Measurements from ENCODE around the gene CEACAM8. TPM values are rescaled to one million over a fixed set of nuclear protein-coding genes. Genes with fewer than 3 reads are reported as not detected.
A peak's percentile ranks its signal among the peaks of the same experiment; 100 is the strongest.

CEACAM8 gene
- total RNA-seq, 2 experiments from 2014 or later, result not detected

DNA sequence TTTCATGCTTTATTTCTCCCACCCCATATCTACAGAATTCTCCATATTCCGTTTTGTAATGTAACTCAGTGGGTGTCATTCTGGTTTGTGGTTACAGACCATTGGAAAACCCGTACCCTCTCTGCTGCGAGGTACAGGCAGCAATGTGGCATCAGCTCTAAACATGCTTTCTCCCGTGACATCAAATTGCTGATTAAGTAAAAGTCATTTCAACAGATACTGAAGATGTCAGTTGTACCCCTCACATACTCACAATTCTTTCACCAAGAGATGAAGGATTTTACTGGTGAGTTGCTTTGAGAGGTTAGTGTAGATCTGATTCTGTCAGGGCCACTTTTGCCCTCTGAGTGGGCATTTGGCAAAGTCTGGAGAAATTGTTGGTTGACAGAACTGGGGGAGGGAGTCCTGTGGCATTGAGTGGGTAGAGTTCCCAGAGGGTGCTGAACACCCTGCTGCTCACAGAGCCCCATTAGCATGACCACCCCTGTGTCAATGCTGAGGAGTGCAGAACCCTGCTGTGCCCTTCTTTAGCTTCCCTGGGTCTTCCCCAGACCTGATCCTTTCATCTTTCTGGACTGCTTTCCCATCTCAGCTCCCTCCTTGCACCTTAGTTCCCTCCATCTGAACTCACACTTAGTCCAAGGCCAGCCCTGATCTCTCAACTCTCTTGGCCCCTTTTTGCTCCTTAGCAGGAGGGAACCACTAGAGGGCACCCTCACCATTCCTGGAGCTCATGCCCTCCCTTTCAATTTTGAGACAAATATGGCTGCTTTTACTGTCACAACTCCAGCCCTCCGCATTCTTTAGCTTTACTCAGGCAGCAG lies 39.9 kb upstream of the CEACAM8 start:
- intact Hi-C loops (cut with micrococcal nuclease; ENCODE audit: unreplicated experiment), result no loop called here
- ChIA-PET CTCF (ENCODE audit: unreplicated experiment) (no interaction called here), POLR2A (no interaction called here)
- Histone ChIP-seq H4K20me1 (ENCODE audit: insufficient read depth, low read length) (no peaks in the 10 kb centered on the region), H2AFZ (ENCODE audit: low read length) (no peak overlapping the region), H3K27ac (ENCODE audit: low read depth, low read length, poor library complexity, severe bottlenecking) (no peak overlapping the region), H3K9me2 (ENCODE audit: insufficient read depth, low read length) (no peaks in the 10 kb centered on the region), H3K4me2 (ENCODE audit: low read length) (0 out of 2 replicates have a peak overlapping the region, but pooled peaks have one; percentile 4), H3K79me2 (ENCODE audit: insufficient read depth, low read depth, low read length) (no peaks in the 10 kb centered on the region), H3K4me1 (ENCODE audit: insufficient read depth, low read length, poor library complexity, severe bottlenecking) (no peaks in the 10 kb centered on the region), H3K4me3 (ENCODE audit: low read depth, low read length, poor library complexity, severe bottlenecking) (no peak overlapping the region), H3K9me3 (ENCODE audit: low read length) (no peaks in the 10 kb centered on the region), H3K36me3 (ENCODE audit: insufficient read depth, low read length) (no peaks in the 10 kb centered on the region)
- TF ChIP-seq, protein P1, sequence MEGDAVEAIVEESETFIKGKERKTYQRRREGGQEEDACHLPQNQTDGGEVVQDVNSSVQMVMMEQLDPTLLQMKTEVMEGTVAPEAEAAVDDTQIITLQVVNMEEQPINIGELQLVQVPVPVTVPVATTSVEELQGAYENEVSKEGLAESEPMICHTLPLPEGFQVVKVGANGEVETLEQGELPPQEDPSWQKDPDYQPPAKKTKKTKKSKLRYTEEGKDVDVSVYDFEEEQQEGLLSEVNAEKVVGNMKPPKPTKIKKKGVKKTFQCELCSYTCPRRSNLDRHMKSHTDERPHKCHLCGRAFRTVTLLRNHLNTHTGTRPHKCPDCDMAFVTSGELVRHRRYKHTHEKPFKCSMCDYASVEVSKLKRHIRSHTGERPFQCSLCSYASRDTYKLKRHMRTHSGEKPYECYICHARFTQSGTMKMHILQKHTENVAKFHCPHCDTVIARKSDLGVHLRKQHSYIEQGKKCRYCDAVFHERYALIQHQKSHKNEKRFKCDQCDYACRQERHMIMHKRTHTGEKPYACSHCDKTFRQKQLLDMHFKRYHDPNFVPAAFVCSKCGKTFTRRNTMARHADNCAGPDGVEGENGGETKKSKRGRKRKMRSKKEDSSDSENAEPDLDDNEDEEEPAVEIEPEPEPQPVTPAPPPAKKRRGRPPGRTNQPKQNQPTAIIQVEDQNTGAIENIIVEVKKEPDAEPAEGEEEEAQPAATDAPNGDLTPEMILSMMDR (conservative IDR thresholded peaks at IDR 0.05; ENCODE audit: low read length), result peak; percentile 92
- TF ChIP-seq EZH2phosphoT487 (IDR thresholded peaks at IDR 0.05; ENCODE audit: borderline replicate concordance, low read depth, low read length), result no peak
- peak; percentile 45 for DNase-seq (ENCODE audit: low spot score)
- no TSS peak for BruUV-seq (replicated peaks)

DNA sequence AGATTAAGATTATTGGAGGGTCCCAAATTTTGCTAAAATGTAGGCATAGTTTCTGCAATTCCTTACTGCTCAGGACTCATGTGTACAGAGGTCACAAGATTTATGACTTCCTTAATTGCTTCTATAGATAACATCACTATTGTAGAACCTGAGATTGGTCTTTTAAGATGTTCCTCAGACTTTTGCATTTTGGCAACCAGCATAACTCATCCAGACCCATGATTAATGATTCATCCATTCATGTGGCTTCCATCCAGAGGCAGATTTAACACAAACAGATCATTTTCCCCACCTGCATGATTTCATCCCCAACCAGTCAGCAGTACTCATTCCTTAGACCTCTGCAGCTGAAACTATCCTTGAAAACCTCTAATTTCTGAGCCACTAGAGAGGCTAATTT lies 34.5 kb upstream of the CEACAM8 start:
- TF ChIP-seq, protein P1 (conservative IDR thresholded peaks at IDR 0.05; ENCODE audit: low read length), result no peak
- no peak for TF ChIP-seq EZH2phosphoT487 (IDR thresholded peaks at IDR 0.05; ENCODE audit: borderline replicate concordance, low read depth, low read length)
- POLR2A ChIA-PET, result no interaction called here
- BruUV-seq (replicated peaks), result no TSS peak

DNA sequence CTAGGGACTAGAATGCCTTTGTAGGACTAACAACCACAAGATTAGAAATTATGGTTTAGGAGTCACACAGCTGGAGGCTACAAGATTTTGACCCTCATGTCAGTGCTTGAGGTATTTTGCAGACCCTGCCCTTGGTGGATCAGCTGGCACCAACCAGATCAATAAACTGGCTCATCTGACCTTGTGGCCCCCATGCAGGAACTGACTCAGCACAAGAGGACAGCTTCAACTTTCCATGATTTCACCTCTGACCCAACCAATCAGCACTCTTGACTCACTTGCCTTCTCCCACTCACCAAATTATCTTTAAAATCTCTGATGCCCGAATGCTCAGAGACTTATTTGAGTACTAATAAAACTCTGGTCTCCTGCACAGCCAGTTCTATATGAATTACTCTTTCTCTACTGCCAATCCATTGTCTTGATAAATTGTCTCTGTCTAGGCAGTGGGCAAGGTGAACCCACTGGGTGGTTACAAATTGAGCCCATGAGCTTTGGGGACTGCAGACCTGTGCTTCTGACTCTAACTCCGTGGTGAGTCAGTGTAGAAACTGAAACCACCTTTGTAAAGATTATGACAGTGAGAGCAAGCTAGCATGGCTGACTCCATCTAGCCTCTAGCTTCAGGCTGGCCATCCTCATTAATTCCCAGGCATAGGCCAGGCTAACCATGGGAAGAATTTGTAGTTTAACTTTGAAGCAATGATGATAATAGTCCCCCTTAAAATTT lies 33.9 kb upstream of the CEACAM8 start:
- intact Hi-C loops (cut with micrococcal nuclease; ENCODE audit: unreplicated experiment), result no loop called here
- Histone ChIP-seq H3K4me2 (ENCODE audit: low read length) (no peak overlapping the region), H3K36me3 (ENCODE audit: insufficient read depth, low read length) (no peaks in the 10 kb centered on the region), H4K20me1 (ENCODE audit: insufficient read depth, low read length) (no peaks in the 10 kb centered on the region), H3K9me2 (ENCODE audit: insufficient read depth, low read length) (no peaks in the 10 kb centered on the region), H3K4me3 (ENCODE audit: low read depth, low read length, poor library complexity, severe bottlenecking) (no peak overlapping the region), H3K4me1 (ENCODE audit: insufficient read depth, low read length, poor library complexity, severe bottlenecking) (no peaks in the 10 kb centered on the region), H2AFZ (ENCODE audit: low read length) (no peak overlapping the region), H3K9me3 (ENCODE audit: low read length) (no peaks in the 10 kb centered on the region), H3K79me2 (ENCODE audit: insufficient read depth, low read depth, low read length) (no peaks in the 10 kb centered on the region), H3K27ac (ENCODE audit: low read depth, low read length, poor library complexity, severe bottlenecking) (no peak overlapping the region)
- no TSS peak for BruUV-seq (replicated peaks)
- no peak for DNase-seq (ENCODE audit: low spot score)
- TF ChIP-seq, protein P1 (conservative IDR thresholded peaks at IDR 0.05; ENCODE audit: low read length), result no peak
- no peak for TF ChIP-seq EZH2phosphoT487 (IDR thresholded peaks at IDR 0.05; ENCODE audit: borderline replicate concordance, low read depth, low read length)
- ChIA-PET CTCF (ENCODE audit: unreplicated experiment) (no interaction called here), POLR2A (no interaction called here)

More for the DNA sequence above, 34.5 kb upstream of the CEACAM8 start:
- no peaks in the 10 kb centered on the region for H3K79me2 ChIP-seq (ENCODE audit: insufficient read depth, low read depth, low read length)
- no peaks in the 10 kb centered on the region for H3K4me1 ChIP-seq (ENCODE audit: insufficient read depth, low read length, poor library complexity, severe bottlenecking)
- no peak overlapping the region for H3K27ac ChIP-seq (ENCODE audit: low read depth, low read length, poor library complexity, severe bottlenecking)
- H2AFZ ChIP-seq (ENCODE audit: low read length), result no peak overlapping the region
- H3K4me3 ChIP-seq (ENCODE audit: low read depth, low read length, poor library complexity, severe bottlenecking), result no peak overlapping the region
- H3K9me2 ChIP-seq (ENCODE audit: insufficient read depth, low read length), result no peaks in the 10 kb centered on the region
- CTCF ChIA-PET (ENCODE audit: unreplicated experiment), result no interaction called here
- no peak overlapping the region for H3K4me2 ChIP-seq (ENCODE audit: low read length)
- no peaks in the 10 kb centered on the region for H4K20me1 ChIP-seq (ENCODE audit: insufficient read depth, low read length)
- intact Hi-C loops (cut with micrococcal nuclease; ENCODE audit: unreplicated experiment), result no loop called here
- no peak for DNase-seq (ENCODE audit: low spot score)
- no peaks in the 10 kb centered on the region for H3K9me3 ChIP-seq (ENCODE audit: low read length)
- no peaks in the 10 kb centered on the region for H3K36me3 ChIP-seq (ENCODE audit: insufficient read depth, low read length)
